HG03175 (cell line): ENCODE measurements around the gene CPED1.
"Not testable (repeated sequence)": the region's sequence is repeated elsewhere in the genome, so short reads cannot be mapped to it uniquely, and the experiment has no call there.

ENCODE experiments used
- ATAC-seq: cut with Tn5 transposase; IDR thresholded peaks from one replicate; pipeline ENCODE4 v1.9.1; 2021; ENCODE audit warnings: mild to moderate bottlenecking, moderate library complexity; ENCODE audit not compliant: unreplicated experiment

The CPED1 gene

DNA sequence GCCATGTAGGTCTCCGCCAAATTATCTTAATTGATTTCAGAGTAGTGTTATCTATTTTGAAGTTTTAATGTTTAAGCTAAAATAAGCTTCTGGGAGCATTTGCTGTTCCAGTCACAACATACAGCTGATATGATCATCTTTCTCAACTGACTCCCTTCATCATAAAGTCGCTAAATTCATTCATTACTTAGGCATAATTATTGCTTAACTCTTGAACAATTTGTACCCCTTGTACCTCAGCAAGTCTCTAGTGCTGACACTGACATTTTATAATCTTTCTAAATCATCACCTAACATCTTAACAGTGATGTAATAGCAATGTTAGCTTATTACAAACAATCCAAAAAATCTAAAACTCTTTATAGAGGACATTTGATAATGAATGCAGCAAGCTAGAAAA, 286.0 kb downstream of the CPED1 start:
- no peak for ATAC-seq

DNA sequence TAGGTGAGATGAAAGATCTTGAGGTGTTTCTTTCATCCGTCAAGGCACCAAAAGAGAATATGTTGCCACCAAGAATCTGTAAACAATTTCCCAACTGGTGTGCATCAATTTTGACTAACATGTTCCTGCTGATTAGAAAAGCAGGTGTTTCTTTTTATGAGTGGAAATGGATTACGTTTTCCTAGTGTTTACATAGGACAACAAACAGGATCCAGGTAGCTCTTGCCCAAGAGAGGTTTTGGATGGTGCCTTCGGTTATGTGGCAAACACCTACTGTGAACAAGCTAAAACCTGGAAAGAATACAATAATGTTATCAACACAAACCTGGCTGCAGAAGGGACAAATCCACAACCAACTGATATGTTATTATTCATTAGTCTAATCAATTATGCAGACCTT, 286.7 kb downstream of the CPED1 start:
- ATAC-seq = no peak

DNA sequence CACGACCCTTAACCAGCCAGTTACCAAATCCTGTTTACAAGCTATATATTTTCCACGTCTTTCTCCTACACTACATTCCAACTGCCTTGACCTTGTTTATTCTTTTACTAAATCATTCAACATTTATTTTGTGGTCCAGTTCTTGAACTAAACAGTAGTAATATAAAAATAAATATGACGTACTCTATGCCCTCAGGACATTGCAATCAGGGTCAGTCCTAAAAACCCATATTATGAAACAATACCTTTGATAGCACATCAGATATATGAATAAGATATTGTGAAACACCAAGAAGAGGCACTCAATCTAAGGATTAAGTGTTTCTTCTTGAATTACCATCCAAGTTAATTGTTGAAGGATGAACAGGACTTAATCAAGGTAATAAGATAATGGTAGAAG, 287.8 kb downstream of the CPED1 start:
- no peak for ATAC-seq

DNA sequence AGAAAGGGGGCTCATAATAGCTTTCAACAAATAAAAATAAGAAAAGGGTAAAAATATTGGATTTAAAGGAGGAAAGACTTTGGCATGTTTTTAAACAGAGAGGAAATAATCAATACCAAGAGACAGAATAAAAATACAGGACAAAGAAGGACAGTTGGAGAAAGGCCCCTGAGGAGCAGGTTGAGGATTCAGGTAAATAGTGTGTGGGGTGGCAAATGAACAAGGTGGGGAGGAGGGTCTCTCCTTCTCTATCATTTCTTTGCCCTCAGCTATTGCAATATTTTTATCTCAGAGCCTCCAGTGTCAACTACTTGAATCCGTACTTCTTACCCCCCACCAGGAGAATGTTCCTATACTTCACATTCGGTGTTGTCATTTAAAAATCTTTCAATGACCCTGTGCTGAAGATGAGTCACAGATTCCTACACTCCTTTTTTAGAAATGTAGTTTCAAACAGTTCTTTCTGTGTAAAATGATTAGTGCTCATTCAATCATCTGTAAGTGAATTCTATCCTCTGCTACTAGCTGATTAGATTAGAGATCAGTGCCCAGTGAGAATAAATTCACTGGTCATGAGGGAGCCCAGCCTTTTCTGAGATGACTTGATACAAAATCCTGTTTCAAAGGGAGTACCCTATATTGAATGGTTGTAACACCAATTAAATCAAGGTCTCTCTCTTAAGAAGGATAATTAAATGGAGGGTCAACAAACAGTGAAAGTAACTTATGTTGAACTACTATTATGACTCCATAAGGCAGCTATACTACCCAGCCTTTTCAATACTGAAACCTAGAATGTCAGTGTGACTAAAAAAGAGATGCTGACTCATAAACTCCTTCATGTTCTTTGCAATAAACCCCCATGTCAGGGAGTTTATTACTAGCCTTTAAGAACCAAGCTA, 289.9 kb downstream of the CPED1 start:
- ATAC-seq = peak; percentile 99

DNA sequence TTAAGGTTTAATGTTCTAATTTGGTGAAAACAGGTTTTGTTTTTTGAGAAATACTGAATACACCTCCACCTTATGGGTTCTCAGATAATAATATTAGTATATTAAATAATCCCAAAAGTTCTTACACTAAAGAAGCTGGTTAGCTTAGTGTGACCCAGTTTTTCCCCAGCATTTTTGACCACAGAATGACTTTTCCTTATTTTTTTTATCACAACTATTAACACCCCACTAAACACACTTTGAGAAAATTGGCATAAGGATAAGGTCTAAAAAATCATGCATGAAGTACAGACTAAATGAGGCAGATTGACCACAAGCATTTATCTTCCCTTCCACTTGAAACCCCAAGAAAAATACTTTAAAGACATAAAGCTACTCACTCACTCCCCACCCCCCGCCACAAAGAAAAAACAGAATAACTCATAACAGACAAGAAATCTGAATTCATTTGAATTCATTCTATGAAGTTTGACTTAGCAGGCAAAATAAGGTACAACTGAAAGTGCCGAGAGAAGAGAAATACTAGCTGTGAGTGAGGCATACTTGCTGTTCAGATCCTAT, 290.6 kb downstream of the CPED1 start:
- no peak for ATAC-seq

DNA sequence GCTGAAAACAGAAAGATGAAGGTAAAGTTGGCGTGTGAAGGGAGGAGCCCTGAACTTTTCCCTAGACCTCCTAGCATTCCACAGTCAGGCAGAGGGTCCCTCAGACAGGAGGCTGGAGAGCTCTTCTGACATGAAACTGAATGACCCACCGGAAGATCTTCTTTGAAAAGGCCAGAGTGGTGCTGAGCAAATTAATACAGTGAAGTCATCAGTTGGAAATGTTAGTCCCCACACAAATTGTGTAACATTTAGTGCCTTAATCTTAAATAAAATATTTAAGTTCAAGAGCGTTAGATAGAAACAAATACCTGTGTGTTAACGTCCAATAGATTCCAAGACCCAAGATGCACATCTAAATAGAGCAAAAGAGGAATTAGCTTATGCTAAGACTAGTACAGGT, 291.3 kb downstream of the CPED1 start:
- no peak for ATAC-seq

DNA sequence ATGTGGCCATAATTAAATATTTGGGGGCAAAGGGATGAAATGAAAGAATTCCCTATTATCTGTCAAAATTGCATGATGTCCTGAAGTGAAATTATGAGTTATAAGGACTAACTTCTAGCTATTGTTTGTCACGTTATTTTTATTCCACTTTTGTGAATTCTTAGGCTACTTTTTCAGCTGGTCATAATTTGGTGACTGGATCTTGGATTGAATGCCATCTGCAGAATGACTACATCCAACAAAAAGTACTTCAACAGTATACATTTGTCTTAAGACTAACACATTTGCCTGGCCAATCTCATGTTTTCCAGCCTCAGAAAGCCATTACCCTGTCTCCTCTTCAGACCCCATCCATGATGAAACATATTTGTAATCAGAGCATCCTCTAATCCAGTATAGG, 292.1 kb downstream of the CPED1 start:
- no peak for ATAC-seq

DNA sequence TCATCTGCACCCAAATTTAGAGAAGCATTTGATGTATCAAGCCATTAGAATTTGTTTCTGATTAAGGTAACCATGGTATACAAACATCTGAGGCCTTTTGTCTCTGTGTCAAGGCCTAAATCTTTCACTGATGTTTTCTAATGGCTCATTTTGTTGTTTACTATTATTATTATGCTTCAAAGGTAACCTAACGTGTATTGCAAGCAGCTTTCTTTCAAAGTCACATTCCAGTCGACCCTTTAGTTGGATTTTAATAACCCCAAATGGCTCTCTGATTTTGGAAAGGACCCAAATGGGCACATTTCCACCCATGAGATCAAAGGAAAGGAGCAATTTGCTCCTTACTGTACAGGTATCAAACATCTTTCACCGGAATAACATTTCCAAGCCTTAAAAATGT, 293.6 kb downstream of the CPED1 start:
- ATAC-seq = no peak

DNA sequence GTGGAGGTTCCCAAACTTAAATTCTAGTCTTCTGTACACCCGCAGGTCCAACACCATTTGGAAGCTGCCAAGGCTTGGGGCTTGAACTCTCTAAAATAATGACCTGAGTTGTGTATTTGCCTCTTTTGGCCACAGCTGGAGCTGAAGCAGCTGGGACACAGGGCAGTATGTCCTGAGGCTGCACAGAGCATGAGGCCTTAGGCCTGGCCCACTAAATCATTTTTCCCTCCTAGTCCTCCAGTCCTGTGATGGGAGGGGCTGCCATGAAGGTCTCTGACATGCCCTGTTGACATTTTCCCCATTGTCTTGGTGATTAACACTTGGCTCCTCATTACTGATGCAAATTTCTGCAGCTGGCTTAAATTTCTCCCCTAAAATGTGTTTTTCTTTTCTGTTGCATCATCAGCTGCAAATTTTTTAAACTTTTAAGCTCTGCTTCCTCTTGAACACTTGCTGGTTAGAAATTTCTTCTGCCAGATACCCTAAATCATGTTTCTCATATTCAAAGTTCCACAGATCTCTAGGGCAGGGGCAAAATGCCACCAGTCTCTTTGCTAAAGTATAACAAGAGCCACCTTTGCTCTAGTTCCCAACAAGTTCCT, 296.7 kb downstream of the CPED1 start:
- ATAC-seq = no peak

DNA sequence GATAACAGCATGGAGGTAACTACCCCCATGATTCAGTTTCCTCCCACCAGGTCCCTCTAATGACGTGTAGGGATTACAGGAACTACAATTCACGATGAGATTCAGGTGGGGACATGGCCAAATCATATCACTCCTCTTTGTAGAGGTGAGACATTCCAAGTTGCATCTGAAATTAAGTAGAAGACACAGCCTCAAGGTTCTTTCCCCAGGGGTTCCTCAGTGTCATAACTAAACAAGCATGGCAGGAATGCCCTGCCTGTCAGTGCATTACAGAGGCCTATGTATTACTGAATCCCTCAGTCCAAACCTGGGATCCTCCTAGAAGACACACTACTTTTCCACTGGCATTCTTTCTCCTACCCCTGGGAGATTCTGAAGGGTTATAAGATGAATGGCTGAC, 297.7 kb downstream of the CPED1 start:
- ATAC-seq = no peak

DNA sequence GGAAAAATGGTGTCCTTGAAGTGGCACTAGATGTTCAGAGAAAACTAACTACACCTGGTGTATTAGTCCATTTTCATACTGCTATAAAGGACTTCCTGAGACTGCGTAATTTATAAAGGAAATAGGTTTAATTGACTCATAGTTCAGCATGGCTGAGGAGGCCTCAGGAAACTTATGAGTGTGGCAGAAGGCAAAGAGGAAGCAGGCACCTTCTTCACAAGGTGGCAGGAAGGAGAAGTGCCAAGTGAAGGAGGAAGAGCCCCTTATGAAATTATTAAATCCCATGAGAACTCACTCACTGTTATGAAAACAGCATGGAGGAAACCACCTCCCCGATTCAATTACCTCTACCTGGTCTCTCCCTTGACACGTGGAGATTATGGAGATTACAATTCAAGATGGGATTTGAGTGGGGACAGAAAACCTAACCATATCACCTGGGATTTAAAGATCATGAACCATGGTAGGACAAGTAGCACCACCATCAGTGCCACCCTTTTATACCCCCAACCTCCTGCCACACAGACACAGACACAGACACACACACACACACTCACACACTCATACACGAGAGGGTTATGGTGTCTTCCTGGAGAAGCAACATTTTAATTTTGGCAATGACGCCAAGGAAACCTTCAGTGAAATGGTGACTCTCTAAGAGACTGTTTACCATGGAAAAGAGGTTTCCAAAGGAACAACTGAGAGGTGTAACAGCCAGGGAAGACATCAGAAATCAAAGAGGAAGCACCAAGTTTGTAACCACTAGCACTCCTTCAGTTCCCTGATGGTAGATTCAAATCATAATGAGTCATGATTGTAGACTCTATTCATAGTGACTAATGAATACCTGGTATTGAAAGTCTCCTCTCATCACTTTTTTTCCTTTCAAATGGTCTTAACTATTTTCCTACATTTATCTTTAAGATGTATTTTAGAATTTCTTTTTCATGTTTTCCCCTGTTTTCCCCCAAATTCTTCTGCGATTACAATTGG, 298.5 kb downstream of the CPED1 start:
- ATAC-seq = no peak

DNA sequence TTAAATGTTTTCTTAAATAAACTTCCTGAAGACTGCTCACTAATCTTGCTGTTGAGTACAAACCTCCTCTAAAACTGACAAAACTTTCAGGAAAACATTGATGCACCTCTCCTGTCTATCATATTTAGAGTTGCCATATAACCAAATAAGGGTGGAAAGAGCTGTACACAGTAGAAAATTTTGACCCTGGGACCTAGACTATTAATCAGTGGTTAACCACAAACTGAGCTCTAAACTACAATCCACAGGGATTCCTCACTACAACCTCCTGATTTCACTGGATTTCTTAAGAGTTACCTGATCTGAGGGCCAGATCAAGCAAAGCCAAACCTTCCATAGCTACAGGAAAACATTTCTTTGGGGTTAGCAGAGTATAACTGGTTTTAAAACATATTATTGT, 300.4 kb downstream of the CPED1 start:
- ATAC-seq = no peak

DNA sequence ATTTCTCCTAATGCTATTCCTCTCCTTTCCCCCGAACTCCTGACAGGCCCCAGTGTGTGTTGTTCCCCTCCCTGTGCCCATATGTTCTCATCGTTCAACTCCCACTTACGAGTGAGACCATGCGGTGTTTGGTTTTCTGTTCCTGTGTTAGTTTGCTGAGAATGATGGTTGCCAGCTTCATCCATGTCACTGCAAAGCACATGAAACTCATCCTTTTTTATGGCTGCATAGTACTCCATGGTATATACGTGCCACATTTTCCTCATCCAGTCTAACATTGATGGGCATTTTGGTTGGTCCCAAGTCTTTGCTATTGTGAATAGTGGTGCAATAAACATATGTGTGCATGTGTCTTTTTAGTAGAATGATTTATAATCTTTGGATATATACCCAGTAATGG, 301.4 kb downstream of the CPED1 start:
- ATAC-seq = not testable (repeated sequence)

DNA sequence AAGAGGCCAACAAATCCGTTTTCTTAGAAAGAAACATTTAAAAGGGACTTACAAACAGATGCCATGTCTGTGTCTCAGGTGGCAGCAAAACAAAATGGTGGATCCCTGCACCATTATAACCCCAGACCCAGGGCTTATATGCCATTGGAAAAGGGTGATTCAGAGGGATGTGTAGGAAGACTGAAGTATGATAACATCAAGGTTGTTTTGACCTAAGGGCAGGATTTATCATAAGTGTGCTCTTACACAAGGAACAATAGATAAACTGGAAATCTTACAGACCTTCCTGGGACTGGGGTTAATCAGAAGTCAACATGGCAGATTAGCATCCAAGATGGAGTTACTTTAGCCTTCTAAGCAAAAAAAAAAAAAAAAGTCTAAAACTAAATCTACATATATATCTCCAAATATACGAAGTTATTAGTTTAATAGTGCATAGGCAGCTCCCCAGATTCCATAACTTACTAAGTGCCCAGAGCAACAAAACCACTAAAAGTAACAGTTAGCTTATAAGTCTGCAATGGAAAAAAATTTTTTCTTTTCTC, 306.0 kb downstream of the CPED1 start:
- ATAC-seq = no peak

DNA sequence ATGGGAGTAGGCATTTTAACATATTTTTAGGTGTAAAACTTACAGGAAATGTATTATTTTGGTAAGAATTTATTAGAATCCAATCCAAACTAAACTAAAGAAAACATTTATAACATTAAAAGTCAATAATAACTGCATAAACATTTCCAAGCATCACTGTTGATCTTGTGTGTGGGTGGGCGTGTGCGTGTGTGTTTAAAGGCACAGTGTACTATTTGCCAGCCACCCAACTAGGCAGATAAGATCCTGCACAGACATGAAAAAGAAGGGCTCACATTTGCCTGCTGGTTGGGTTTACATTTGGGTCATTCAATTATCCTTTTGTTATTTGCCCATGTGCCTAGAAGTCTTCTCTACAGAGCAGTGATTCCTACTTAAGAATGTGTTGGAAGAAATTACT, 309.3 kb downstream of the CPED1 start:
- ATAC-seq = no peak

DNA sequence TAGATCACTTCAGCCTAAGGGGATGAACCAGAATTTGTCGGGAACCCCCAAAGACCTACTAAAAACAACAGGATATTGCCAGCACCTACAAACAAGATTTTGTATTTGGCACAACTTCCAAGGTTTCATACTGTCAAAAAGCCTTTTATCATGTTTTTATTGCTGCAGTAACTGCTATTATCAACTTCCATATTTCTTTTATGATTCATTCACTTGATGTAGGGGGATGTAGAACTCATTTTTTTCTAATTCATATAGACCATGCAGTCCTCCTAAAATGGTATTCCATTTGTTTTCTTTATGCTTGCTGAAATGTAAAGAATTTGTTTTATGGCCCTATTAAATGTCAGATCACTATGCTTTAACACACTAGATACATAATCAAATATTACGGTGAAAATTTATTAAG, 310.3 kb downstream of the CPED1 start:
- ATAC-seq = no peak

DNA sequence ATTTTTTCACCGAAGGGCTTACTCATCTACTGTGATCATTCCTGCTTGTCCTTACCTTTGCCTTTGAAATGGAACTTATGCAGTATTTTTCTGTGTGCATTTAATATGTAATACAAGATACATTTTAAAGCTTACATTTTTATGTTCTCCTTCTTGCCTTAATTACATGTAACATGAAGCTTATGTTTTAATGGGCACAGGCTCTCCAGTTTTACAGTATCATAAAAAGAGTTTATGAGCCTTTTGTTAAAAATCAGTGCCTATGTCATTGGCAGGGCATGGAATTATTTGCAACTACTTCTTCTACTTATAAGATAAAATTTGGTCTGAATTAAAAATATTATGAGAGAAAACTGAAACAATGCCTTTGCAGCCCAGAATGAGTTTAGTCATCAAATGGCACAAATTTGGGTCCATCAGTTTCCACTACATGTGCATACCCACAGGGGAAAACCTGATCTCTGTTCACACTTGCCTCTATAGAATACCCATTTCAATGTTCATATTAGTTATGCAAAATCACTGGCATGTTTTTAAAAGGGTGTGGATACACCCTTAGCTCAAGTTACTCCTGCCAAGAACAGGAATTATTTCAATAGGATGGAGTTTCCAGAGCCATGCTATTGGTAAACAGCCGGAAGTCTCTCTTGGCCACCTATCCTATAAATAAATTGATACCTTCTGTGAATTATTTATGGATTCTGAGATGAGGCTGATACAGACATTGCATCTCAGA, 312.3 kb downstream of the CPED1 start:
- no peak for ATAC-seq

DNA sequence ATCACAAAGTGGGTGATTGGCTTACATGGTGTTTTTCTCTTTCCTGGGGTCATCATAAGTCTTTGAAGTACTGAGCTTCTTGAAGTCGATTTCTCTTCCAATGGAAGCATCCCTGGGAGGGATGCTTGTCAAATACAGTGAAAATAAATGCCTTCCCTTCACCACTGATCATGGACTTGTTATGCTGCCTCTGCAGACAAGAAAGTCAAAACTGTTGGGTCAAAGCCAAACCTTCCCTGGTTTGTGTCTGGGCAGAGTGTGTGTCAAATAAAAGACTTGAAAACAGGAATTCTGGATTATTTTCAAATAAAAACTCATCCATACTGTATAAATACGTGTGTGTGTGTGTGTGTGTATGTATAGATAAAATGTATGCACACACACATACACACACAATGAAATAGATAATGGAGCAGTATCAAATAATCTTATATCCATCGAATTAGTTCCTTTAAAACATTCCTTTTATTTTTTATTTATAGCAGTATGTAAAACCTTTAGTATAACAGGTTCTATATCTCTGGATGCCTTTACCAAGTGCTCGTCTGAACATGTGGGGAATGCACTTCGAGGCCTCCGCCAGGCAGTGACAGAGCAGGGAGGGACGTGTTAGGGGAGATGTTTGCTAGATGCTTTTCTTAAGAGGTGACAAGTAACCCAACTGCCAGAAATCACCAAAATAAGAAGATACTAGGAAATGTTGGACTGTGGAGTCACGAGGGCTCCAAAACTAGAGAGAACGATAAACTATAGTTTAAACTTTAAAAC, 313.1 kb downstream of the CPED1 start:
- no peak for ATAC-seq

DNA sequence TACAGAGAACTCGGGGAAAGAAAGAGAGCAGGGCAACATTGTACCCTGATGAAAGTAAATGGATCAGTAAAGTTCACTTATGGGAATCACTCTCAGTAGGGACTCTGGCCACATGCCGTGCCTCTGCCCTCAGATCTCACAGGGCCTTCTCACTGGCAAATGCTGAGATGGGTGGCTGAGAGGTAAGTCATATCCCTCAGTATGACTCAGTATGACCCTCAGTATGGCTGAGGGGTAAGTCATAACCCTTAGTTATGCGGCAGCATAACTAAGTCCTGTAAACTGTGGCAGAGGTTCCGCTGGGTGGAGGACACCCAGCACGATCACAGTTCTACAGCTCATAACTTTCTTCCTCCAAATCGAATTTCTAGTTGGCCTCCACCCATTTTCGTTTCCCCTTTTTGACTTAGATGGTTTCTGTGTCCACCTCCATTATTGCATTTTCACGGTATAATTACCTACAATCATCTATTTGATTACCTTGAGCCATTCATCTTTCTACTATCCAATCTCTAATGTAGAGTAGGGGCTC, 313.8 kb downstream of the CPED1 start:
- peak; percentile 99 for ATAC-seq
